LNCaP clone FGC (cell line): ENCODE data around the gene SLC66A1.

ENCODE experiments used
- DNase-seq: peaks from one replicate; pipeline ENCODE4 v3.0.0-alpha.2; 2011; ENCODE audit warnings: low read depth
- H3K4me3 ChIP-seq: 2 replicates; pipeline ENCODE4 v1.5.1; 2011; ENCODE audit warnings: mild to moderate bottlenecking, low read depth, low read length, control low read depth
- CTCF ChIP-seq: IDR thresholded peaks from 2 replicates; pipeline ENCODE4 v1.5.1; 2012; ENCODE audit warnings: mild to moderate bottlenecking; ENCODE audit not compliant: control insufficient read depth, insufficient read depth; ENCODE audit errors: extremely low read depth

The SLC66A1 gene

GRCh38 chr1:19343617-19344350, 31.7 kb downstream of the SLC66A1 start:
- no peak for TF ChIP-seq CTCF
- DNase-seq, result no peak
- no peak overlapping the region for H3K4me3 ChIP-seq

GRCh38 chr1:19344372-19344810, 32.3 kb downstream of the SLC66A1 start:
- peak; percentile 81 for TF ChIP-seq CTCF
- no peak for DNase-seq

GRCh38 chr1:19344831-19345230, 32.7 kb downstream of the SLC66A1 start:
- TF ChIP-seq CTCF, result no peak
- no peak overlapping the region for H3K4me3 ChIP-seq
- DNase-seq, result no peak

More at GRCh38 chr1:19344372-19344810, 32.3 kb downstream of the SLC66A1 start:
- H3K4me3 ChIP-seq, result no peak overlapping the region

GRCh38 chr1:19345391-19345790, 33.3 kb downstream of the SLC66A1 start:
- no peak for TF ChIP-seq CTCF
- no peak overlapping the region for H3K4me3 ChIP-seq
- DNase-seq, result no peak

GRCh38 chr1:19346026-19346425, 33.9 kb downstream of the SLC66A1 start:
- no peak overlapping the region for H3K4me3 ChIP-seq
- no peak for TF ChIP-seq CTCF
- no peak for DNase-seq

- no peak for DNase-seq
- H3K4me3 ChIP-seq, result no peak overlapping the region
- TF ChIP-seq CTCF, result no peak
These were observed 35.5 kb downstream of the SLC66A1 start for GRCh38 chr1:19347533-19348172.
